NCI-H1694 treated with DMSO at 0.1 percent for 48 hours (cell line): ENCODE data around the gene ACSF3.
"Not testable (repeated sequence)": the region's sequence is repeated elsewhere in the genome, so short reads cannot be mapped to it uniquely, and the experiment has no call there.

Source experiments
- DNase-seq: peaks from one replicate; lab custom pipeline; 2025; lab: John Stamatoyannopoulos, UW

The ACSF3 gene

GRCh38 chr16:89190150-89190958, 96.7 kb downstream of the ACSF3 start:
- no peak for DNase-seq

- DNase-seq = no peak
Observed at GRCh38 chr16:89191033-89191900, 97.6 kb downstream of the ACSF3 start.

DNA sequence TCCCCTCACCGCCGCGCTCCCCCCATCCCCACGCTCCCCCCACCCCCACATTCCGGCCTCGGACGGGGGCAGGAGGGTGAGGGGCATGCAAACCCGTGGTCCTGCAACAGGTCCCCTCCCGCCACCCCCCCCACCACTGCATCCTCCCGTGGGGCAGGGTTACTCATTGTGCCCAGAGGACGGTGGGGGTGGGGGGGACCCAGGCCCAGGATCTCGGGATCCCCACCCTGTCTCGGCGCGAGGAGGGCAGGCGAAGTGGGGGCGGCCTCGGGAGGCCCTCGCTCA, 98.2 kb downstream of the ACSF3 start:
- DNase-seq = no peak

DNA sequence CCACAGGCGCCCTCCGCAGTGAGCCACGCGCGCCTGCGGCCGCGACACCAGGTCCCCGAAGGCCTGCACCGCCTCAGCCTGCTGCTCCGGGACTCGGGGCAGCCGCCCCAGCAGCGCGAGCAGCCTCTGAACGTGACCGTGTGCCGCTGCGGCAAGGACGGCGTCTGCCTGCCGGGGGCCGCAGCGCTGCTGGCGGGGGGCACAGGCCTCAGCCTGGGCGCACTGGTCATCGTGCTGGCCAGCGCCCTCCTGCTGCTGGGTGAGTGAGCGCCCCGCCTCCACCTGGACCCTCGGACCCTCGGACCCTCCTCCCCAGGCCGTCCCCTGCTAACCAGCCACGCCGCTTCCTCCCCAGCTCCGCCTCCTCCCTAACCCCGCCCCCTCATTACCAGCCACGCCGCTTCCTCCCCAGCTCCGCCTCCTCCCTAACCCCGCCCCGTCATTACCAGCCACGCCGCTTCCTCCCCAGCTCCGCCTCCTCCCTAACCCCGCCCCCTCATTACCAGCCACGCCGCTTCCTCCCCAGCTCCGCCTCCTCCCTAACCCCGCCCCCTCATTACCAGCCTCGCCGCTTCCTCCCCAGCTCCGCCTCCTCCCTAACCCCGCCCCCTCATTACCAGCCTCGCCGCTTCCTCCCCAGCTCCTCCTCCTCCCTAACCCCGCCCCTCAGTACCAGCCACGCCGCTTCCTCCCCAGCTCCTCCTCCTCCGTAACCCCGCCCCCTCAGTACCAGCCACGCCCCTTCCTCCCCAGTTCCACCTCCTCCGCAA, 98.7 kb downstream of the ACSF3 start:
- DNase-seq = not testable (repeated sequence)

GRCh38 chr16:89192956-89193575, 99.4 kb downstream of the ACSF3 start:
- no peak for DNase-seq

GRCh38 chr16:89193576-89194293, 100.1 kb downstream of the ACSF3 start:
- no peak for DNase-seq

- DNase-seq = no peak
Observed at GRCh38 chr16:89194340-89195311, 101.0 kb downstream of the ACSF3 start.

GRCh38 chr16:89195521-89196171, 102.0 kb downstream of the ACSF3 start:
- no peak for DNase-seq

- no peak for DNase-seq
Observed at GRCh38 chr16:89197033-89197632, 103.5 kb downstream of the ACSF3 start.

DNA sequence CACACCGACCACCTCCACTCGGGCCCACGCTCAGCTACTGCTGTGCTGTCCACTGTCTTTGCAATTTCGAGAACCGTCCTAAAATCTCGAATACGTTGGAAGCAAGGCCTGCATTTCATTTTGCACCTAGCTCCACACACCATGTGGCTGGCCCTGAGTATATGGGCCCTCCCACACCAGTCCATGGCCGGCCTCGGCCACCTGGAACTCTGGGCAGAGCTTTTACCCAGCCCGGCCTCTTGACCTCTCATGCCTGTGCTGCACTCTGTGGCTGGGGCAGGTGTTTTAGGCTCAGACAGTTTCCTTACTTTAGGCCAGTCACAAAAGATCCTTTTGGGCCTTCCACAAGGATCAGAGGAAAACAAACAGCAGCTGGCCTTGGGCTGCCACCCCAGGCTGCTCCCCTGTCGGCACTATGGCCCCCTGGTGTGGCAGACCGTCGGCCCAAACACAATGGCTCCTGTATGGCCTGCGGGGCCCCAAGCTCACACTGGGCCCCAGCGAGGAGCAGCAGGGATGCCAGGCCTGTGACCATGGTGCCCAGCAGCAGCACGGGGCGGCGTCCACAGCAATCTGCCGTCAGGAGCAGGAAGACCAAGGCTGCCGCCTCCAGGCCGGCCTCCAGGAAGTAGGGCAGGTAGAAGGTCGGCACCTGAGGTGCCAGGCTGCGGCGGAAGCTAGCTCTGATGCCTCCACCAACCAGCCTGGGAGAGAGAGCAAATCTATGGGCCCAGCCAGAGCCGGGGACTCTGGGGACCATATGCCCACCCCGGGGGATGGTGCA, 104.2 kb downstream of the ACSF3 start:
- no peak for DNase-seq

- no peak for DNase-seq
Observed at GRCh38 chr16:89198417-89199240, 105.0 kb downstream of the ACSF3 start.

GRCh38 chr16:89199241-89200123, 105.8 kb downstream of the ACSF3 start:
- DNase-seq = no peak

GRCh38 chr16:89200124-89200849, 106.6 kb downstream of the ACSF3 start, which contains the start of gene SLC22A31:
Gene SLC22A31, minus strand, starts transcription at chr16:89200537. Its CDS starts 36 bp downstream, at chr16:89200501.
- no peak for DNase-seq

- no peak for DNase-seq
Observed at GRCh38 chr16:89200850-89201411, 107.3 kb downstream of the ACSF3 start.
